ENCODE results near the gene OASL. TPM values are rescaled to one million over a fixed set of nuclear protein-coding genes. Genes with fewer than 3 reads are reported as not detected.
A peak's percentile ranks its signal among the peaks of the same experiment; 100 is the strongest.

OASL gene
- total RNA-seq, 5 donors from 2014 or later (not counting 1 experiment from before 2014, with no cell fraction given), result 6.0 to 17.6 (median 8.9) TPM

DNA sequence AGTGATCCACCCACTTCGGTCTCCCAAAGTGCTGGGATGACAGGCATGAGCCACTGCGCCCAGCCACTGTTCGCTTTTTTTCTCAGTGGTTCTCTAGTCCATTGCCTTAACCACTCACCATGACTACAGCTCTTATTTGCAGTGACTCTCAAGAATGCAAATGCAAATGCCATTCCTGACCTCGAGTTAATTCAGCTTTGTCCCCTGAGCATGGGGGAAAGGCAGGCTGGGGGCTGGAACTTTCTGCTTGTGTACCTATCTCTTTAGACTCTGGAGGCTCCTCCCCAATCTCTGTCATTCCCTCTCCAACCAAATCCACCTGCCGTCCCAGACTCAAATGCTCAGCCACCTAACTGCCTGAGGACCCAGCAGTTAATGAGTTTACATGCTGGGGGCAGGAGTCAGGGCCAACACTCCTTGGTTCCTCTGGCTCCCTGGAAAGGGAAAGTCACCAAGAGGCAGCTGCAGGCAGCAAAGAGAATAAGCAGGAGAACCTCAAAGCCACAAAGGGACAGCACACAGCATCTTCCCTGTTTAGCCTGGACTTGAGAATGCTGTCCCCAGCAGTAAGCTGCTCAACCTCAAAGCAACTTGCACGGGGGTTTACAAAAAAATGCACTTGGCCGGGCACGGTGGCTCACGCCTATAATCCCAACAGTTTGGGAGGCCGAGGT lies 66.0 kb downstream of the OASL start:
- Mint-ChIP-seq H3K36me3 (no peaks in the 10 kb centered on the region), H3K4me3 (no peak overlapping the region), H3K9me3 (no peaks in the 10 kb centered on the region), H3K27ac (no peak overlapping the region), H3K27me3 (no peaks in the 10 kb centered on the region), H3K4me1 (peaks cover 4 to 6% (median 6%) of the 10 kb centered on the region in 3 donors)
- POLR2A ChIA-PET, result no interaction called here
- 90% methylated on average over 6 of the region's 10 CpGs for WGBS (ENCODE audit: insufficient coverage)
- no peaks in the 10 kb centered on the region for H3K36me3 ChIP-seq (ENCODE audit: control insufficient read depth in 2 of 2, extremely low read depth in 1 of 2, insufficient read depth in 1 of 2, low read length in 1 of 2)
- peaks cover 0 to 2% of the 10 kb centered on the region in 2 experiments for H3K4me1 ChIP-seq (ENCODE audit: control insufficient read depth in 1 of 2, extremely low read depth in 1 of 2, insufficient read depth in 2 of 2, low read length in 2 of 2)
- no peak overlapping the region for H3K27ac ChIP-seq (ENCODE audit: low read length)
- no peak overlapping the region for H3K4me3 ChIP-seq (ENCODE audit: control insufficient read depth in 1 of 2, extremely low read depth in 1 of 2, low read length in 1 of 2)
- ATAC-seq (replicated peaks in 1 of 4), result no peak
- DNase-seq, result no peak
- CTCF ChIA-PET, result interaction anchor here (0.5 to 2.1 kb wide), 9 partner anchors 13 to 324 kb away, joined by 3 to 14 read pairs (median 5); no protein-coding TSS in a partner anchor
- H3K27me3 ChIP-seq (replicated peaks in 1 of 2; ENCODE audit: control insufficient read depth in 2 of 2, extremely low read depth in 1 of 2, insufficient read depth in 2 of 2, low read length in 1 of 2), result no peaks in the 10 kb centered on the region
- no peaks in the 10 kb centered on the region for H3K9me3 ChIP-seq

DNA sequence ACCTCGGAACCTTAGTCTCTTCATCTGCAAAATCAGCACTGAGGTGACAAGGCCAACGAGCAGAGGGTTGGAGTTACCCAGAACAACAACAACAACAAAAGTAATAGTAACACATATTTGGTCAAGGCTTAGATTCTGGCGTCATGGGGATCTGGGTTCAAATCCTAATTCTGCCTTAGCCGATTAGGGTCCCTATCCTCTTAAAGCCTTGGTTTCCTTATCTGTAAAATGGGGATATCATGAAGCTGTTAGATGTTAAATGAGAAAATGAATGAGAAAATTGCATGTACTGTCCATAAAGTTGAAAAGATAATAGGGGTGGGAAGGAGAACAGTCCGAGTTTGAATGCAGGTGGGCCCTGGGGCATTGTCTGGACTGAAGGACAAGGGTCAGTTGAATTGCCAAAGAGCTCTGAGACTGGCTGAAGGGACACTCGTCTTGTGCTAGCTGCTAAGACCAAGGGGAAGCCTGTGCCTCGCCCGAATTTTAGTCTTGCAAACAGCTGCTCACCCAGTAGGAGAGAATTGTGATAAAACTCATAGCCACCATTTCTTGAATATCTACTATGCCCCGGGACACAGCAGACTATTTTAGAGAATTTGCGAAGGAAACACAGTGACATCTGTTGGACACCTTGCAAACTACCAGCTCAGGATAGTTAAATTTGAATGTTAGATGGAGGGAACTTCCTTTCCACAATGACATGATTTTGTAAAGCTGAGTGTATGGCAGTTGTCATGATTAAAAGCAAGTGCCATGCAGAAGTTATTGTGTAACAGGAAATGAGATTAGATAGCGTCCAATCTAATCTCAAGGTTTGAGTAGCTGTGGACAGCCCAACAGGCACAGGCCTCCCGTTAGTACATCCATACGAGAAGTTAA lies 67.5 kb downstream of the OASL start:
- Histone ChIP-seq H3K27me3 (replicated peaks in 1 of 2; ENCODE audit: control insufficient read depth in 2 of 2, extremely low read depth in 1 of 2, insufficient read depth in 2 of 2, low read length in 1 of 2) (no peaks in the 10 kb centered on the region), H3K27ac (ENCODE audit: low read length) (no peak overlapping the region), H3K4me1 (ENCODE audit: control insufficient read depth in 1 of 2, extremely low read depth in 1 of 2, insufficient read depth in 2 of 2, low read length in 2 of 2) (peaks cover 0 to 2% of the 10 kb centered on the region in 2 experiments), H3K9me3 (no peaks in the 10 kb centered on the region), H3K4me3 (ENCODE audit: control insufficient read depth in 1 of 2, extremely low read depth in 1 of 2, low read length in 1 of 2) (no peak overlapping the region), H3K36me3 (ENCODE audit: control insufficient read depth in 2 of 2, extremely low read depth in 1 of 2, insufficient read depth in 1 of 2, low read length in 1 of 2) (no peaks in the 10 kb centered on the region)
- Mint-ChIP-seq H3K27me3 (no peaks in the 10 kb centered on the region), H3K4me3 (no peak overlapping the region), H3K36me3 (no peaks in the 10 kb centered on the region), H3K4me1 (peaks cover 4 to 6% (median 6%) of the 10 kb centered on the region in 3 donors), H3K9me3 (no peaks in the 10 kb centered on the region), H3K27ac (no peak overlapping the region)
- POLR2A ChIA-PET, result interaction anchor here in 1 of 2 donors (0.6 kb wide), 1 partner anchor 399 kb away, joined by 7 read pairs; no protein-coding TSS in a partner anchor
- WGBS (ENCODE audit: insufficient coverage), result 62% methylated on average over 6 of the region's 13 CpGs
- DNase-seq (peak in 24 of 35 experiments; percentile 5 to 77 (median 23)), ATAC-seq (replicated peaks in 1 of 4) (peak; percentile 88 to 92 (median 91))
- CTCF ChIA-PET, result interaction anchor here (0.5 to 2.1 kb wide), 32 partner anchors 8 to 647 kb away, joined by 3 to 14 read pairs (median 4); partner anchors contain the start of gene POP5 (in 1 of the 2)

DNA sequence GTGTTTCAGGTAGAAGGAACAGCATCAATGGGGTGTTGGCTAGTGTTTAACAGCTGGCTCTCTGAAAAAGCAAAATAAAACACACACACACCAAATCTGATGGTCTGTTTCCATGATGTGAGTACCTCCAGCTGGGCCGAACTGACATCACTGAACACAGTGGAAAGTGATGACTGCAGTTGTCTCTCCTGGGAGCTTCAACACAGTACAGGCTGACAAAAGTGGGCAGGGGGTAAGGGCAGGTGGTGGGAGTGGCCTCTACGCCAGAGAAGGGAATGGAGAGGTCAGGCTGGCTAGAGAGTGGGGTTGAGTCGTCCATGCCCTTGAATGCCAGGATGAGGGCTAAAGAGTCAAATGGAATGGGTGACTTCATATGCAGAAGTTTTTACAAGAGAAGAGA lies 68.7 kb downstream of the OASL start:
- Histone ChIP-seq H3K4me1 (ENCODE audit: control insufficient read depth in 1 of 2, extremely low read depth in 1 of 2, insufficient read depth in 2 of 2, low read length in 2 of 2) (peaks cover 0 to 2% of the 10 kb centered on the region in 2 experiments), H3K36me3 (ENCODE audit: control insufficient read depth in 2 of 2, extremely low read depth in 1 of 2, insufficient read depth in 1 of 2, low read length in 1 of 2) (no peaks in the 10 kb centered on the region), H3K27me3 (replicated peaks in 1 of 2; ENCODE audit: control insufficient read depth in 2 of 2, extremely low read depth in 1 of 2, insufficient read depth in 2 of 2, low read length in 1 of 2) (no peaks in the 10 kb centered on the region), H3K9me3 (no peaks in the 10 kb centered on the region), H3K4me3 (ENCODE audit: control insufficient read depth in 1 of 2, extremely low read depth in 1 of 2, low read length in 1 of 2) (no peak overlapping the region), H3K27ac (ENCODE audit: low read length) (no peak overlapping the region)
- H3K27me3 Mint-ChIP-seq, result no peaks in the 10 kb centered on the region
- peaks cover 4 to 6% (median 6%) of the 10 kb centered on the region in 3 donors for H3K4me1 Mint-ChIP-seq
- DNase-seq (no peak), ATAC-seq (replicated peaks in 1 of 4) (no peak)
- H3K27ac Mint-ChIP-seq, result no peak overlapping the region
- no peaks in the 10 kb centered on the region for H3K9me3 Mint-ChIP-seq
- H3K36me3 Mint-ChIP-seq, result no peaks in the 10 kb centered on the region
- no peak overlapping the region for H3K4me3 Mint-ChIP-seq
- CTCF ChIA-PET, result no interaction called here
- POLR2A ChIA-PET, result no interaction called here
- 73% methylated on average over 3 of the region's 3 CpGs for WGBS (ENCODE audit: insufficient coverage)

Other genes starting within 250 kb of the OASL start
- gene SPPL3, start 134.9 kb downstream of the OASL start, total RNA-seq, result 10 to 100 TPM; 36.5 to 46.6 (median 41.8) TPM
- not detected for gene HNF1A, start 60.7 kb downstream of the OASL start, total RNA-seq
- 10 to 100 TPM; 15.5 to 19.4 (median 18.2) TPM for gene C12orf43, start 22.8 kb downstream of the OASL start, total RNA-seq
- gene P2RX7, start 93.6 kb upstream of the OASL start, total RNA-seq, result 10 to 100 TPM in 1 of 5 donors, 1 to 10 TPM in 4; 4.6 to 11.0 (median 6.9) TPM
- 10 to 100 TPM; 36.2 to 62.3 (median 36.9) TPM for gene P2RX4, start 170.9 kb upstream of the OASL start, total RNA-seq

Measured in T-cell (primary cell).